A549 treated with Hydrocortisone at 1 μM for 4 hours (cell line): Measurements from ENCODE around the gene FUT6. TPM values are rescaled to one million over a fixed set of nuclear protein-coding genes. Genes with fewer than 3 reads are reported as not detected.

Experiments
- total RNA-seq: library from RNA; stranded (reverse); fragments of 200-300 nt; extraction: Qiagen RNA extraction; gene quantifications from 5 replicates; pipeline ENCODE4 v1.2.3, GENCODE V29; 2022

Gene FUT6
- total RNA-seq, result not detected in 5 replicates

GRCh38 chr19:5839065-5840017, at the start of gene FUT6:
FUT6 (minus strand) TSS chr19:5839702; CDS start chr19:5832567, 7,135 bp downstream.

GRCh38 chr19:5851302-5851701, 11.8 kb upstream of the FUT6 start, which contains the start of gene FUT3:
FUT3 (minus strand) TSS chr19:5851449.

GRCh38 chr19:5804516-5805461, 34.7 kb downstream of the FUT6 start, which contains the start of gene NRTN:
NRTN (plus strand) TSS chr19:5805067; CDS start chr19:5824166, 19,099 bp downstream.

GRCh38 chr19:5790559-5791520, 48.7 kb downstream of the FUT6 start, which contains the start of gene DUS3L:
DUS3L (minus strand) TSS chr19:5791163; CDS start chr19:5791141, 22 bp downstream.

GRCh38 chr19:5784581-5785147, 54.8 kb downstream of the FUT6 start, which contains the start of gene PRR22:
PRR22 (minus strand) TSS chr19:5784746; CDS start chr19:5784660, 86 bp downstream.

Other genes starting within 250 kb of the FUT6 start
- 32.5 to 36.1 TPM (median 33.8 TPM) in 5 replicates for gene SAFB2, start 216.9 kb downstream of the FUT6 start, total RNA-seq
- 48.8 to 62.9 TPM (median 51.8 TPM) in 5 replicates for gene SAFB, start 216.6 kb downstream of the FUT6 start, total RNA-seq
- 42.9 to 71.6 TPM (median 67.7 TPM) in 5 replicates for gene MICOS13, start 159.2 kb downstream of the FUT6 start, total RNA-seq
- 3.7 to 5.7 TPM (median 4.5 TPM) in 5 replicates for gene HSD11B1L, start 158.7 kb downstream of the FUT6 start, total RNA-seq
- gene RPL36, start 149.4 kb downstream of the FUT6 start, total RNA-seq, result 626 to 897 TPM (median 766 TPM) in 5 replicates
- 55.4 to 58.6 TPM (median 57.8 TPM) in 5 replicates for gene LONP1, start 119.6 kb downstream of the FUT6 start, total RNA-seq
- 0.03 TPM in 2 of 5 replicates, not detected in the others for gene CATSPERD, start 119.1 kb downstream of the FUT6 start, total RNA-seq
- 1.3 to 2.8 TPM (median 2.4 TPM) in 5 replicates for gene PRR22, start 55.0 kb downstream of the FUT6 start, total RNA-seq
- gene DUS3L, start 48.5 kb downstream of the FUT6 start, total RNA-seq, result 26.8 to 30.4 TPM (median 28.9 TPM) in 5 replicates
- 0.55 to 1.4 TPM (median 1.2 TPM) in 5 replicates for gene NRTN, start 34.6 kb downstream of the FUT6 start, total RNA-seq
- 0.05 to 0.06 TPM in 2 of 5 replicates, not detected in the others for gene FUT3, start 11.7 kb upstream of the FUT6 start, total RNA-seq
- not detected in 5 replicates for gene FUT5, start 30.8 kb upstream of the FUT6 start, total RNA-seq
- gene NDUFA11, start 64.1 kb upstream of the FUT6 start, total RNA-seq, result 181 to 306 TPM (median 282 TPM) in 5 replicates
- gene VMAC, start 65.2 kb upstream of the FUT6 start, total RNA-seq, result 0.34 to 0.62 TPM (median 0.58 TPM) in 5 replicates
- 0.74 to 1.9 TPM (median 1.4 TPM) in 5 replicates for gene CAPS, start 74.6 kb upstream of the FUT6 start, total RNA-seq
- 38.4 to 44.0 TPM (median 40.2 TPM) in 5 replicates for gene RANBP3, start 138.4 kb upstream of the FUT6 start, total RNA-seq